Non-pigmented ciliary epithelial cell (primary cell): Measurements from ENCODE around the gene OR2T1.
"Not testable (repeated sequence)": the region's sequence is repeated elsewhere in the genome, so short reads cannot be mapped to it uniquely, and the experiment has no call there.

Source experiments
- DNase-seq: peaks from one replicate; pipeline ENCODE4 v3.0.0-alpha.2; 2010; ENCODE audit warnings: low read depth

Gene OR2T1

DNA sequence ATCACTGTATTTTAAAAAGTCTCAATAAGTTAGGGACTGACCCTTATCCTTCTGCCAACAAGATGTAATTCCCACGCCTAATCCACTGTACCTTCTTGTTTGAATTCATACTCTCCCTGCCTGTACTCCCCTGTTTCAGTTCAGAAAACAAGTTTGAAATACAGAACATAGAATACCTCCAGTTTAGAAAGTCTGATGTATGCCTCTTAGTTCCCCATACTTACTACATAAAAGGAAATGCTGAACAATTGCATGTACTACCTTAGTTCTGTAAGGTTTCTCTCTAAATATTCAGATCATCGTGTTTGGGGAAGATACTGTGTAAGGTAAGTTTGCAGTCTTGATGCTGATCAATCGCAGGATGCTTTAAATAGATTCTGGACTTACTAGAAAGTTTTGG, 33.5 kb downstream of the OR2T1 start:
- DNase-seq: not testable (repeated sequence)

DNA sequence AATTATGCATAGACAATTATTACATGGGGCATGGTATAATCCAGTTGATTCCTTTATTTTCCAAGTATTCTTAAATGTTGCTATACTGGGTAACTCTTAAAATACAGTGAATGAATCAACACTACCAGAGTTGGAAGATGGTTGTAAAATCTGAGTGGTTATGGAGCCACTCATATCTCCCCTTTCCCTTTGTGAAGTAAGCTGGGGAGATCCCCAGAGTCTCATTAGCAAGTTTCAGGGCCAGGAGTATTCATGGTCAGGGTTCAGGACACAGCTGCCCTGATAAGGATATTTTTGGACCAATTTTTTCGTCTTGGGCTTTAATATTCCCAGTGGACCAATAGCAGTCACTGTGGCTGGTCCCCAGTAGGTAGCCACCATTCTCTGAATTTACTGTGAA, 35.8 kb downstream of the OR2T1 start:
- not testable (repeated sequence) for DNase-seq

DNA sequence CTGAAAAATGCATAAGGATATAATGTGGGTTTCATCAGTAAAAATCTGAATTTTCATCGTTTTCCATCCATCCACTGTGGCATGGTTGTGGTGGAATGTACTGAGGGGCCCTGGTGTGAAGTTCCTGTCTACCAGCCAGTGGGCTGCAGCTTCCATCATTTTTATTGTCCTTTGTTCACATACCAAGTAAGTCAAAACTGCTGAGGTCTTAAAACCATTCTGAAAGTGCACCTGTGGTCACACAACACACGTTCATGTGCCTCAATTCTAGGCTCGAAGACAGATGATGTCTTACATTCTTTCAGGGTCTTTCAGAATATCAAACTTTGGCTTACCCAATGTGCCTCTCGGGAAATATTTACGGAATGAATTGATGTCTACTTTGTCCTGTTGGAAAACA, 36.4 kb downstream of the OR2T1 start:
- not testable (repeated sequence) for DNase-seq

DNA sequence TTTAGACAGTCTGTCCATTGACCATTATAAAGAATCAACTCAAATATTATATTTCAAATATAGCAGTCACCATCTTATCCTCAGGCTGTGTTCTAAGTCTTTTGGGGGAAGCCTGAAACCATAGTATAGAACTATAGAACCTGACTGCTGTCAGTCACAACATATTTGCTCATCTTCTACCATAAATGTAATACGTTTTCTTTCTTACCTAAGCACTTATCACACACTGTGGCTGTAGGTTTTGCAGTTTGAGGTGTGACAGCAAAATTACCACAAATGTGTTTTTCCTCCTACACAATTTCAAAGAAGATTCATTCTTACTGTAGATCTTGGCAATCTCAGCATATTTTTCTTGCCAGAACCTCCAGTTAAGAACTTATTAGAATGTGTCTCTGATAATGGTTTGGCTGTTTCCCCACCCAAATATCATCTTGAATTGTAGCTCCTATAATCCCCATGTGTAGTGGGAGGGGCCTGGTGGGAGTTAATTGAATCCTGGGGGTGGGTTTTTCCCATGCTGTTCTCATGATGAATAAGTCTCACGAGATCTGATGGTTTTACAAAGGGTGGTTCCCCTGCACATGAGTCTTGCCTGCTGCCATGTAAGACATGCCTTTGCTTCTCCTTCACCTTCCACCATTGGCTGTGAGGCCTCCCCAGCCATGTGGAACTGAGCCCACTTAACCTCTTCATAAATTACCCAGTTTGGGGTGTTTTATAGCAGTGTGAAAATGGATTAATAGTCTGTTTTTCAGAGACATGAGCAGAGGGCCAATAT, 39.8 kb downstream of the OR2T1 start:
- not testable (repeated sequence) for DNase-seq

DNA sequence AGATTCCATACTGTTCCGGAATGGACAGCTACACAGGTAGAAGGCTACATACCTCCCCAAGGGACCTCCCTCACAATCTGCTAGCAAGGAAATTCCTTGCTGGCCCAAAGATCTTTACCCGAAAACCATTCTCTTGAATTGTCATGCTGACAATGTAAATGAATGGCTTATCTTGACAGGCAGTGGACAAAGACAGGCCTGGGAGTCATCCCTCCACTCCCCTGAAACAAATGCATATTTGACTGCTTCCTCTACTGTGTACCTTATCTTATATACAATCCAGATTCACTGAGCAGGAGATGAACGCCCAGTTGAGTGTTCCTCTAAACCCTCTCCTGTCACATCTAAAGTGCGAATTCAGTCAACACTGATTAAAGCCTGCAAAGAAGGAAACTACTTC, 41.8 kb downstream of the OR2T1 start:
- not testable (repeated sequence) for DNase-seq

DNA sequence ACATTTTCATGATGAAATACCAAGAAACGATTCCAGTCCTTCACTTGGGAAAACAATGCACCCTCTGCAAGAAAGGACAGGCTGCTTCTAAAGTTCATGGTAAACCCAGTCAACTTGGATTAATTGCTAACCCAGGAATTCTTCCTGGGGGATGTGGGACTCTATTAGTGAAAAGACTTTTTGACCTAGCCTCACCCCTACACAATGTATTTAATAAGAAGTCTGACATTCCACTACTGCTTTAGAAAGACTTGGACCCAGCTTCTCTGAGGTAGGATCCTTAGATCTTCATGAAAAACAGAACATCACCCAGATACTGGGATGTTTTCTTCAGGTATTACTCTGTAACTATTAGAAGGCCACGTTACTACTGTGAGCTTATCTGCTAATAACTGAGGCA, 42.6 kb downstream of the OR2T1 start, which contains the start of gene OR2T2:
TSS of gene OR2T2 (plus strand) at position 239 of the 400 bp plus-strand sequence. CDS start 7,161 bp downstream, outside the sequence.
- DNase-seq: not testable (repeated sequence)

DNA sequence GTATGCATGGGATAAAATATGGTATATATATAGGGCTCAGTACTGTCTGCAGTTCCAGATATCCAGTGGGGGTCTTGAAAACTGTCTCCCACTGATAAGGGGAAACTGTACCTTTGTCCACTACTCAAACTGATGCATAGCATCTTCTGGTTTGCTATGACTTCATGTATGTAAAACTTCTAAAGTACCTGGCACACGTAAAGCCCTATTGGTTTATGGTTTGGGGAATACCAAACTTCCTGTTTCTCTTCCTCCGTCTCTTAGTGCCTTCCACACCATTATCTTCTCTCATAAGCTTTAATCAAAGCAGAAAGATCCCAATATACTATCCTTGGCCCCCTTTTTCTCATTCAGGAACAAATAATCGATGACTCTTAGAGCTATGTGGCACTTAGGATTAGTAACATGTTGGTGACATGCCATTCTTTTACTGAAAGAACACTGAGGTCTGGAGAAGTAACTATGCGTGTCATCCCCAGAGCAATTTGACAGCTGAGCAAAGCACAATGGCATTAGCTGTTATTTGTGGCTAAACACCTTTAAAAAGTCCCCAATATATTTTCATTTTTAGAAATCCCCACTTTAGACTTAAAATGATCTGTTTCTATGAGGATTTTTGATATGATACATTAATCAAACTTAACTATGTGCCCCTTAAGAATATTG, 45.7 kb downstream of the OR2T1 start:
- not testable (repeated sequence) for DNase-seq

DNA sequence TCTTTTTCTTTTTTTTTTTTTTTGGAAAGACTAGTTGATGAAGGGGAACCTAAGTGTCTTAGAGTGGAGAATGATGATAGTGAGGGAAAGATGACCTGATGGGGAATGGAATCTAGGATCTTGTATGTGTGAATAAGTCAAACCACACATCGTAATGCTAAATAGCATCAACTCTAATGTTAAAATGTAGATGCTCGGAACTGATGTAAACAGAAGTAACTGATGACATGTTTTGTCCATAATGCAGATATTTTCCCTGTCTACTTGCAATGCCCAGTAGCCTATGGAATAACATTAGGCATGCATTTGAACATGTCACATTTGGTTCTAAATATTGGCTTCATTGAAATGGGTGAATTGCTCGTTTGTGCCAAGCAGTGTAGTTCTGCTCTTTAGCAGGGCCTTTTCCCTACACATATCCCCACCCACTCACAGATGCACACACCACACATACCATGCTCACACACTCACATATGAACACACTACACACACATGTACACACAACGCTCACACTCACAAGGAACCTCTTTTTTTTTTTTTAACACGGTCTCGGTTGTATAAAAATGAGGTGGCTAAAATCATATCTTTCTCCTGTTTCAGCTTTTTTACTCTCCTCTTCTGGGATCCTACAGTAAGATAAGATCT, 47.1 kb downstream of the OR2T1 start:
- DNase-seq: not testable (repeated sequence)

DNA sequence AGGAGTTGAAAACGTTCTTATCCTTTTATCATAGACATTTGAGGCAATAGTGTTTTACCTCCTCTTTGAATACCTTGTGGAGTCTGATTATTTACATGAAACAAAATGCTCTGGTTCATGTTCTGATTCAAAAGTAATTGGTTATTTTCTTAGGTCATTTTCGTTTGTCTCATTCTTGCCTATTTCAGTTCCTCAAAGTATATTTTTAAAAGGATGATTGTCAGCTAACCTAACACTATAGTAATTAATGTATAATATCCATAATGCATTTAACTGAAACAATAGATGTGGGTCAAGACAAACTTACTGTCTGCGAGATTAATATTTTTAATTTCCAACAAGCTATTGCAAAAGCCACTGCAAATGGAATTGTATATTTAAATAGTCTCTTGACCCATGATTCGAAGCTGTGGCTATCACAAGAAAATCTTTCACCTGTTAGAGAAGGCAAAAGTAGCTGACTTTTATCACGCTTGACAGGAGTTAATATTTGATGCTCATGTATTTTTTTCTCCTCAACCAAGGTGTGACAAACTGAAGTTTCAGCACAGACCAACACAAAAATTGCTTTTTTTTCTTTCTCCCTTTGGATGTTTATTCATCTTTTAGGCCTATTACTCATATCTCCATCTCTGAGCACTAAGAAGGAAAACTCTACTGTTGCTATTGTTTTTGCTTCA, 47.8 kb downstream of the OR2T1 start:
- not testable (repeated sequence) for DNase-seq

DNA sequence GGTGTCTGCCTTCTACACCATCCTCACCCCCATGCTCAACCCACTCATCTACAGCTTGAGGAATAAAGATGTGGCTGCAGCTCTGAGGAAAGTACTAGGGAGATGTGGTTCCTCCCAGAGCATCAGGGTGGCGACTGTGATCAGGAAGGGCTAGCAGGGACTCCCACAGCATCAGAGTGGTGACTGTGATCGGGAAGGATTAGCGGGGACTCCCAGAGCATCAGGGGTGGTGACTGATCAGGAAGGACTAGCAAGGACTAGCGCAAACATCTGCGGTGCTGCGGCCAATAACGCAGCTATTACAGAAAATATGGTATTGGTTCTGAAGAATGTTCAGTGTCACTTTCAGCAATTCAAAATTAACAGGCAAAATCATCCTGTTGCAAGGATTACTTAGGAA, 50.8 kb downstream of the OR2T1 start:
- DNase-seq: not testable (repeated sequence)

DNA sequence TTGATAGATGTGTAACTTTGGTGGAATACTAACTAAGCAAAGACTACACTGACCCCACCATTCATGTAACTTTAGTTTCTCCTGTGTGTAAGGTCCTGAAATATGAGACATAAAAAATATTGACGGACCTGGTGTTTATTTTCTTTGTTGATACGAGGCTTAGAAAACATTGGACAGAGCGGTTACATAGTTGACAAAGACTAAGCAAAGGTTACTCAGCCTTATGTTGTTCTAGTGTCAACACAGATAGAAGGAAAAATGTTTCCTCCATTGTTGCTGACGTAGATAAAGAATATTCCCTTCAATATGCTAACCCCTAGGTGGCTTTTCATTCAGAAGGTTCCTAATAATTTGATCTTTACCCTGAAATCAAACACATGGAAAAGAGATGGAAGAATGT, 52.2 kb downstream of the OR2T1 start:
- not testable (repeated sequence) for DNase-seq

DNA sequence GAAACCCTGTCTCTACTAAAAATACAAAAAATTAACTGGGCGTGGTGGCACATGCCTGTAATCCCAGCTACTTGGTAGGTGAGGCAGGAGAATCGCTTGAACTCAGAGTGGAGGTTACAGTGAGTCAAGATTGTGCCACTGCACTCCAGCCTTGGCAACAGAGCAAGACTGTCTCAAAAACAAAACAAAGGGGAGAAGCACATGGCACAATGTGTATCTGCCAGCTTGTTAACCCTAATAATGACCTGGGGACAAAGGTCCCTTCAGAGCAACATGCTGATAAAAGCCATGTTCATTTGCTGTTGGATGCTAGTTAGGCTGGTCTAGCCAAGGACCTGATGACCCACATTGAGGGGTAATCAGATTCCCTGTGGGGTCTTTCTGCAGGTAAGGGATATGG, 53.8 kb downstream of the OR2T1 start:
- not testable (repeated sequence) for DNase-seq
